IPS-18c (cell line): ENCODE data around the gene ELFN2.
A peak's percentile ranks its signal among the peaks of the same experiment; 100 is the strongest.

Experiments
- H3K4me3 ChIP-seq: 2 replicates; pipeline ENCODE4 v1.7.0; 2013; ENCODE audit warnings: low read depth, mild to moderate bottlenecking, low read length, moderate library complexity; ENCODE audit not compliant: insufficient read depth
- H3K9me3 ChIP-seq: one replicate; pipeline ENCODE4 v1.6.1; 2013; ENCODE audit warnings: mild to moderate bottlenecking, low read length, moderate library complexity; ENCODE audit not compliant: control insufficient read depth, insufficient read depth

The ELFN2 gene

GRCh38 chr22:37433786-37434185 is 6.5 kb upstream of the ELFN2 start:
- Histone ChIP-seq H3K9me3 (peaks cover 2% of the 10 kb centered on the region), H3K4me3 (no peak overlapping the region)

DNA sequence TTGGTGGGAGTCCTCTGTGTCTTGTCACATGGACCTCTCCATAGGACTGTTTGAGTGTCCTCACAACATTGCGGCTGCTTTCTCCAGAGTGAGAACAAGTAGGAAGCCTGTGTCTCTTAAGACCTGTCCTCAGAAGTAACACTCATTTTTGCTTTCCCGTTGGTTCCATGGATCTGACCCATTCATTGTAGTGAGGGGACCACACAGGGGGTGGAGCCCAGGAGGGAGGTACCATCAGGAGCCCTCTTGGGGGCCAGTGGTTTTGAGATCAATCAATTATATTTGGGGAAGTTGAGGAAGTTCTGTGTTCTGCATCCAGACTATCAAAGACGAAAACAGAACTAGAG is 5.4 kb upstream of the ELFN2 start:
- peaks cover 2% of the 10 kb centered on the region for H3K9me3 ChIP-seq
- H3K4me3 ChIP-seq: no peak overlapping the region

DNA sequence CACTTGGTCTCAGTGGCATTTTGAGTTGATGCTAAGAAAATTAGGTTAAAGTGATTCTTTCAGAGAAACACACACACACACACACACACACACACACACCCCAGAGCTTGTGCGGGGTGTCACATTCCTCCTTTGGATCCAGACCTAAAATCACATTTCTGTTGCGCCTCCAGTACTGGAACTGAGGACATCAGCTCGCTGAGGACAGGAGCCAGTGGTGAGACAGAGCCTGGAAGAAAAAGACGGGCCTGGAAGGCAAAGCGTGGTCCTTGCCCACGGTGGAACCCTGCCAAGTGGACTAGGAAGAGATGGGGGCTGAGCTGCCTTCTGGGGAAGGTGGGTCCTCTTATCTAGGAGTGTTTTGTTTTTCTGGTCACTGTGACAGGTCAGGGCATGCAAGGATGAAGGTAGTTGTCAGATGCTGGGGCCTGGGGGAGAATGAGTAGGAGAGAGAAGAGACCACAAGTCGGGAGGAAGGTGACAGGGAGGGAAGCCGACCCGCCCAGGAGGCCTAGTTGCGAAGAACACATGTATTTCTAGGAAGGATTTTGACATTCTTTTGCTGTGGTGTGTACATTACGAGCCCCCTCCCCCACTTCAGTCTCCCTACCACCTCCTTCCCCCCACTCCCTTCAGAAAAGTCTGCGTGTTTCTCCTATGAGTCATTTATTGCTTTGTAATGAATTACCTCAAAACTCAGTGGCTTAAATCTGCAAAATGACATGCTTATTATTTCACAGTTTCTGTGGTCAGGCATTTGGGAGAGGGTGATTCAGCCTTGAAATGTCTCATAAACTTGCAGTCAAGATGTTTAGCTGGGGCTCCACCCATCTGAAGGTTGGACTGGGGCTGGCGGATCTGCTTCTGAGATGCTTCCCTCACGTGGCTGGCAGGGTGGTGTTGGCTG is 4.8 kb upstream of the ELFN2 start:
- Histone ChIP-seq H3K4me3 (no peak overlapping the region), H3K9me3 (peaks cover 6% of the 10 kb centered on the region)

- H3K9me3 ChIP-seq: peaks cover 6% of the 10 kb centered on the region
- no peak overlapping the region for H3K4me3 ChIP-seq
Observed at GRCh38 chr22:37431366-37431765, 4.1 kb upstream of the ELFN2 start.

- H3K9me3 ChIP-seq: peaks cover 6% of the 10 kb centered on the region
- no peak overlapping the region for H3K4me3 ChIP-seq
Observed at GRCh38 chr22:37430941-37431340, 3.7 kb upstream of the ELFN2 start.

DNA sequence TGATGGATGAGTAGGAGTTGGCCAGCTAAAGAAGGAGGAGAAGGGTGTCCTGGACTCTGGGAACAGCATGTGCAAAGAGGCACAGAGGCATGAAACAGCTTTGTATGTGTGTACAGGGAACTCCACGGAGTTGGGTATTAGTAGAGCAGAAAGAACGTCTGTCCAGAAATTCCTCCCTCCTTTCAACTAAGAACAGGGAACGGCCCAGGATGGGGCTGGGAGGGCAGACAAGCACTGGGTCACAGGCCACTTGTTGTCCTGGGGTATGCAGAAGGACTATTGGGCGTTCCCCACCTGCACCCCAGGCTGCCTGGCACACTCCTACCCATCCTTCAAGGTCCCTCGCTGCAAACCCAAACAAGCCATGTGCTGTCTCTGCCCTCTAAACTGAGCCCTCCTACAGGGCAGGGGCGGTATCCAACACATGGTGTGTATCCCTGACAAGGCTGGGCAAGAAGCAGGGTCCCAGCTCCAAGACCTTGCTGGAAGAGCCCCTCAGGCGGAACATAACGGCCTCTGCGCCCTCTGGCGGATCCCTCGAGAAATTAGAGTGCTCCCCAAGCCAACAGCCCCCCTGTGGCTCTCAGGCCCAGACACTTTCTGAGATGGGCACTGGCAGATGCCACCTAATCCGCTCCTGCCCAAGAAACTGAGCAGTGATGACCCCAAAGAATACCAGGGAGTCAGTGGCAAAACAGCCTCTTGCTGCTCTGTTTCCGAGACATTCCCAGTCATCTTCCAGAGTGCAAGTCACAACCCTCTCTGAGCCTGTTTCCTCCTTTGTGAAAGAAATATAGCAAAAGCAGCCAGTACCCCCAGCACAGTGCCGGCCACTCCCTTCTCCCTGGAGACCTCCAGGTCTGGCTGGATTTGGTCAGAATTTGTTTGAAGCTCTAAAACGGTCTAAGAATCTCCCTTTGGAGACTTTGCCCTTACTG is 1.6 kb upstream of the ELFN2 start:
- no peak overlapping the region for H3K4me3 ChIP-seq

GRCh38 chr22:37427711-37428635 is 694 bp upstream of the ELFN2 start:
- H3K9me3 ChIP-seq: peaks cover 6% of the 10 kb centered on the region
- H3K4me3 ChIP-seq: peak overlapping the region; percentile 61

More for the DNA sequence above, 1.6 kb upstream of the ELFN2 start:
- H3K9me3 ChIP-seq: peaks cover 6% of the 10 kb centered on the region

DNA sequence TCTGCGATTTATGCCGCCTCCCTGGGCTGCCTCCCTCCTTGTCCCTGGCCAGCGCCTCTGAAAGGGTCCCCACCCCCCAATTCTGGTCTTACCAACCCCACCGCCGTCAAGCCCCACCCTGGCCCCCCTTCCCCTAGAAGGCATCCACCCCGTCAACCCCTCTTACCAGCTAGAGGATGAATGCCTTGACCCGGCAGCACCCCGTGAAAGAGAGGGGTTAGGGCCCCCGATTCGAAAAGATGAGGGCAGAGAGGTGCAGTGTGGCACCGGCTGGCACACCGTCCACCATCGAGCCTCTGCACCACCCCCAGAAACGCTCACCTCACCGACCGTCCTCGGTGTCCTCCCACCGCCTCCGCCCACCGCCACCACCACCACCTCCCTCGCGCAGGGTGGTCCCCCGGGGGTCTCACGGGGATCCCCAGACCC is 559 bp downstream of the ELFN2 start:
- H3K4me3 ChIP-seq: peak overlapping the region; percentile 61
- H3K9me3 ChIP-seq: peaks cover 4% of the 10 kb centered on the region

GRCh38 chr22:37425800-37426705 is 1.2 kb downstream of the ELFN2 start:
- Histone ChIP-seq H3K4me3 (0 out of 2 replicates have a peak overlapping the region, but pooled peaks have one; percentile 28), H3K9me3 (peaks cover 4% of the 10 kb centered on the region)

DNA sequence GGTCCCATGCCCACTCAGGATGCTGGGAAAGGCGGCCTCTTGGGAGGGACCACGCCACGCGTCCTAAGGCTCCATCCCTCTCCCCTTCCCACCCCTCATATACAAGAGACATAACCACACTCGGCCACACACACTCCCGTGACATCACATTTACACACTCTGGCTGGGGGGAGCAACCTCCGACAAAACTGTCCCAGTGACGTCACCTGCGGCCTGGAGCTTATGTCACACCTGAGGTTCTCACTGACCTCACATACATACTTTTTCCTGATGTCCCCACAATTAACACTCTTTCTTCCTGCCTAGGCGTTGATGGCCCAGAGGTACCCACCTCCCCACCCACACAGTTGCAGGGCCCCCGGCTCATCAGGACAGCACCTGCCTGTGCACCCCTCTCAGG is 1.9 kb downstream of the ELFN2 start:
- no peak overlapping the region for H3K4me3 ChIP-seq
- H3K9me3 ChIP-seq: peaks cover 4% of the 10 kb centered on the region

DNA sequence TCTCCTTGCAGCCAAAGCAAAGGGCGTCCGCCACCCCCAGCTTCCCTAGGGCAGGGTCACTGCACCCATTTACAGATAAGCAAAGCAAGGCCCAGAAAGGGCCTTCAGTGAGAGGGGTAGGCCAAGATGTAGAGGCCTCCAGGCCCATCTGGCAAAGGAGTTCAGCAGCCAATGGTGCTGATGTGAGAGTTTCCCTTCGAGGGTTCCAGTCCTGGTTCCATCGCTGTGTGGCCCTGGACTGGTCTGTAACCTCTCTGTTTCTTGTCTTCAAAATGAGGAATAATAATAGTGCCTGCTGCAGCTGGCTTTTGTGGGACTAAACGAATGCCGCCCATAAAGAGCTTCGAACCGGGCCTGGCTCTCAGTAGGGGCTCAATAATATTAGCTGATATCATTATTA is 4.0 kb downstream of the ELFN2 start:
- Histone ChIP-seq H3K9me3 (peaks cover 4% of the 10 kb centered on the region), H3K4me3 (no peak overlapping the region)

GRCh38 chr22:37421468-37421877 is 5.8 kb downstream of the ELFN2 start:
- Histone ChIP-seq H3K9me3 (no peaks in the 10 kb centered on the region), H3K4me3 (no peak overlapping the region)

GRCh38 chr22:37420686-37421467 is 6.4 kb downstream of the ELFN2 start:
- Histone ChIP-seq H3K4me3 (peak overlapping the region; percentile 51; the same call in 1 of the 2 replicates), H3K9me3 (no peaks in the 10 kb centered on the region)

DNA sequence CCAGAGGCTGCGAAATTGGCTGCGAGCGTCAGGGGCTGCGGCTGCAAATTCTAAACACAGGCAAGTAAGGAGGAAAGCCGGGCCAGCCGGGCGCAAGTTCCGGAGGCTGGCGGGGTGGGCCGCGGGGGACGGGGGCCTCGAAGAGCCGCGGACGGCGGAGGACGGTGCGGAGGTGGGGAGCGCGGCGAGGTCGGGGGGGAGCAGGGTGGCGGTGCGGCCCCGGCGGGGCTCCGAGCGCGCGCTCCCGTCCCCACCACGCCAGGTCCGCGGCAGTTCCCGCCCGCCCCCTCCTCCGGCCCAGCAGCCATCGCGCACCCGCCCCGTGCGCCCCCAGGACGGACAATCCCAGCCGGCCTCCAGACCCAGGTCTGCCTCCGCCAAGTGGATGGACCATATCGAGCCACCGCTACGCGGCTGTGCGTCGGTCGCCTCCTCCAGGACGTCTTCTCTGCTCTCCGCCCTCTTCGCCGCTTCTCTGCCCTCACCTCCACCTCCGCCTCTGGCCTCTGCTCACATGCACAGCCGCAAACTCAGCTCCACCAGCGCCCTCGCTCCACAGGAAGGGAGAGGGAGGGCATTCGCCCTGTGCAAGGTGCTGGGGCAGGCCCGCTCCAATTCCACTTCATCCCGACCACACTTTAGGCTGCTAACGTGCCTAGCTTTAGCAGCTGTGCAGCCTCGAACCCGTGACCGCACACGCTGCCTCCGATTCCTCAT is 7.2 kb downstream of the ELFN2 start:
- H3K9me3 ChIP-seq: no peaks in the 10 kb centered on the region
- peak overlapping the region; percentile 51; the same call in 1 of the 2 replicates for H3K4me3 ChIP-seq
